BLaER1 (cell line): ENCODE data around the gene PPME1.

Experiments used
- H3K27ac ChIP-seq: shearing (Covaris generic); formaldehyde crosslinking; 2 replicates; pipeline ENCODE4 v1.8.1; 2022
- H3K27me3 ChIP-seq: shearing (Covaris generic); formaldehyde crosslinking; 2 replicates; pipeline ENCODE4 v1.8.1; 2022
- H3K36me3 ChIP-seq: shearing (Covaris generic); formaldehyde crosslinking; 2 replicates; pipeline ENCODE4 v1.8.1; 2022
- H3K4me1 ChIP-seq: shearing (Covaris generic); formaldehyde crosslinking; 2 replicates; pipeline ENCODE4 v1.8.1; 2022
- H3K4me2 ChIP-seq: shearing (Covaris generic); formaldehyde crosslinking; 2 replicates; pipeline ENCODE4 v1.8.1; 2022
- H3K4me3 ChIP-seq: shearing (Covaris generic); formaldehyde crosslinking; 2 replicates; pipeline ENCODE4 v1.8.1; 2022
- H3K9ac ChIP-seq: shearing (Covaris generic); formaldehyde crosslinking; 2 replicates; pipeline ENCODE4 v1.8.1; 2022
- H3K9me3 ChIP-seq: shearing (Covaris generic); formaldehyde crosslinking; 2 replicates; pipeline ENCODE4 v1.8.1; 2022
- H4K20me1 ChIP-seq: shearing (Covaris generic); formaldehyde crosslinking; 2 replicates; pipeline ENCODE4 v1.8.1; 2022
- Cebpa-rat ChIP-seq: shearing (Covaris generic); IDR thresholded peaks from 2 replicates; pipeline ENCODE4 v1.8.1; 2022

PPME1 gene

DNA sequence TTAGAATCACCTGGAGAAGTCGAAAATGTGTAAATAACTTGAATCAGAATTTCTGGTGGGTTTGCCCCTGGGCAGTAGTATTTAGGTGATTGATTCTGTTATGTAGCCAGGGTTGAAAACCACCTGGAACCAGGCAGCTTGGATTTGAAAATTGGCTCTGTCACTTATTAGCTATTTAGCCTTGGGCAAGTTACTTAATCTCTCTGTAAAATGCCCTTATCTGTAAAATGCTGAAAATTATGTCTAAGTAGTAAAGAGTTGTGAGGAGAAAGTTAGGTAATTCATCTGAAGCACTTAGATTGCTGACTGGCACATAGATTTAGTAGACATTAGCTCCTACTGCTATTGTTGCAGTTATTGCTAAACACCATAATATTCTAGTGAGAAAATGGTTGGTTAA lies 49.3 kb downstream of the PPME1 start:
- Histone ChIP-seq H4K20me1 (no peaks in the 10 kb centered on the region), H3K4me3 (no peak overlapping the region), H3K9me3 (peaks cover 7% of the 10 kb centered on the region; the same call in 1 of the 2 replicates), H3K27ac (no peak overlapping the region), H3K9ac (no peak overlapping the region), H3K27me3 (no peaks in the 10 kb centered on the region), H3K4me2 (no peak overlapping the region), H3K4me1 (no peaks in the 10 kb centered on the region), H3K36me3 (peaks cover 20% of the 10 kb centered on the region)
- no peak for TF ChIP-seq Cebpa-rat

DNA sequence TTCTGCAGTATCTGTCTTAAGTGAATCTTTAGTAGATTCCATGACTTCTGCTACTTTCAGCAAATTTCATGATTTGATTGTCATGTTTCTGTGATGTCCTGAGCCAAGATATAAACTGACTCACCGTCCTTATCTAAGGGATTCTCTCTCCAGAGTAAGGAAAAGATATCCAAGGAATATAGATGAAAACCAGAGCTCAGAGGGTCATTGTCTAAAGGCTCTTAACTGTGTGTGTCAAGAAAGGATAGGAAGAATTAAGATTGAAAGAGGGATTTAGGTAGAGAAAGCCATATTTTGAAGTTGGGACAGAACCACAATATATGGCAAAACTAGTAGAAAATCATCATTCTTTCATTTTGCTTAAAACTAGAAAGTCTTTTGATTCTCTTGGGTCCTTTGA lies 50.7 kb downstream of the PPME1 start:
- TF ChIP-seq Cebpa-rat: no peak
- Histone ChIP-seq H3K9me3 (peaks cover 7% of the 10 kb centered on the region; the same call in 1 of the 2 replicates), H3K4me3 (no peak overlapping the region), H3K27me3 (no peaks in the 10 kb centered on the region), H3K27ac (no peak overlapping the region), H3K9ac (no peak overlapping the region), H3K36me3 (peaks cover 23% of the 10 kb centered on the region), H4K20me1 (no peaks in the 10 kb centered on the region), H3K4me2 (no peak overlapping the region), H3K4me1 (no peaks in the 10 kb centered on the region)

DNA sequence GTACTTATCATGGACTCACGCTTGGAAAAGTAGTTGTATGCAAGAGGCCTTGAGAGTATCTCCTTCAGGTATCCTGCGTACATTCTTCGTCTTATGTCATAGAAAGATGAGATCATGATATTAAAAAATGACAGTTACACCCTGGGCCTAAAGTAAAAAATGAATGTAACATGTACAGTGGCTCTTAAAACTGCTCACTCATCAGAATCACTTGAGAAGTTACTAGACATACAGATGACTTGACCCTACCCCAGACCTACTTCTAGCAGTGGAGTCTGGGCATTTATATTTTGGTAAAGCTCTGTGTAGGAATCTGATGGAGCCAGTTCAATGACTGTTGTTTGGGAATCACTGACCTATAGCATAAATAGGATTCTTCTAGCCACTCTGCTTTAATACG lies 54.5 kb downstream of the PPME1 start:
- H3K4me1 ChIP-seq: no peaks in the 10 kb centered on the region
- peaks cover 7% of the 10 kb centered on the region; the same call in 1 of the 2 replicates for H3K9me3 ChIP-seq
- H3K27ac ChIP-seq: no peak overlapping the region
- no peaks in the 10 kb centered on the region for H3K27me3 ChIP-seq
- no peak overlapping the region for H3K4me2 ChIP-seq
- no peak overlapping the region for H3K9ac ChIP-seq
- H3K36me3 ChIP-seq: peaks cover 32% of the 10 kb centered on the region
- no peak overlapping the region for H3K4me3 ChIP-seq
- no peak for TF ChIP-seq Cebpa-rat
- no peaks in the 10 kb centered on the region for H4K20me1 ChIP-seq

DNA sequence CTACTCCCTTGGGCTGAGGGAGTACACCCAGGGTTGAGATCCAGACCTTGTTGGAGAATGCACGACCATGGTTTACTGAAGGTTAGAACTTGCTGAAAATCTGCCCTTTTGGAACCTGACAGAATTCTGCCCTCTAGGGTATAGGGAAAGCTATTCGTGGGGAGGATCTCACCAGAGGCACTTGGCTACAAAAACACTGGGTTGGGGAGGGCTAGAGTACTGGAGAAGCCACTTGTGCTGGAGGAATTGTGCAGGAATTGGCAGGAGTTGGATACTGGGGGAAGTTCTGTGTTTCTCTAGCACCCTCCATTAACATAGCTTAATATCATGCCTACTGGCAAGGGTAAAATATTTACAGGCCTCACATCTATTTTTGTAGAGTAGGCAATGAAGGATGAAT lies 55.8 kb downstream of the PPME1 start:
- TF ChIP-seq Cebpa-rat: no peak
- H3K27ac ChIP-seq: no peak overlapping the region
- H3K4me1 ChIP-seq: no peaks in the 10 kb centered on the region
- H3K36me3 ChIP-seq: peaks cover 44% of the 10 kb centered on the region
- no peak overlapping the region for H3K4me3 ChIP-seq
- peaks cover 7% of the 10 kb centered on the region; the same call in 1 of the 2 replicates for H3K9me3 ChIP-seq
- H3K4me2 ChIP-seq: no peak overlapping the region
- no peak overlapping the region for H3K9ac ChIP-seq
- no peaks in the 10 kb centered on the region for H3K27me3 ChIP-seq
- H4K20me1 ChIP-seq: no peaks in the 10 kb centered on the region

- Histone ChIP-seq H3K27me3 (no peaks in the 10 kb centered on the region), H3K27ac (no peak overlapping the region), H3K4me1 (no peaks in the 10 kb centered on the region), H4K20me1 (no peaks in the 10 kb centered on the region), H3K4me2 (no peak overlapping the region), H3K4me3 (no peak overlapping the region), H3K36me3 (peaks cover 77% of the 10 kb centered on the region), H3K9ac (no peak overlapping the region), H3K9me3 (no peaks in the 10 kb centered on the region)
- no peak for TF ChIP-seq Cebpa-rat
Measured at GRCh38 chr11:74232311-74232950, 61.3 kb downstream of the PPME1 start.

- no peak overlapping the region for H3K4me2 ChIP-seq
- no peaks in the 10 kb centered on the region for H4K20me1 ChIP-seq
- H3K27me3 ChIP-seq: no peaks in the 10 kb centered on the region
- no peak overlapping the region for H3K27ac ChIP-seq
- H3K4me1 ChIP-seq: no peaks in the 10 kb centered on the region
- H3K4me3 ChIP-seq: no peak overlapping the region
- no peaks in the 10 kb centered on the region for H3K9me3 ChIP-seq
- TF ChIP-seq Cebpa-rat: no peak
- H3K36me3 ChIP-seq: peaks cover 88% of the 10 kb centered on the region
- no peak overlapping the region for H3K9ac ChIP-seq
Measured at GRCh38 chr11:74233683-74234082, 62.6 kb downstream of the PPME1 start.

GRCh38 chr11:74235121-74235520 lies 64.0 kb downstream of the PPME1 start:
- Histone ChIP-seq H3K27me3 (no peaks in the 10 kb centered on the region), H3K9ac (no peak overlapping the region), H3K4me2 (no peak overlapping the region), H4K20me1 (no peaks in the 10 kb centered on the region), H3K9me3 (no peaks in the 10 kb centered on the region), H3K4me1 (no peaks in the 10 kb centered on the region), H3K4me3 (no peak overlapping the region), H3K36me3 (peaks cover 98% of the 10 kb centered on the region), H3K27ac (no peak overlapping the region)
- TF ChIP-seq Cebpa-rat: no peak

GRCh38 chr11:74237541-74237940 lies 66.5 kb downstream of the PPME1 start:
- no peaks in the 10 kb centered on the region for H3K9me3 ChIP-seq
- no peaks in the 10 kb centered on the region for H3K27me3 ChIP-seq
- no peaks in the 10 kb centered on the region for H4K20me1 ChIP-seq
- no peak overlapping the region for H3K4me3 ChIP-seq
- H3K4me1 ChIP-seq: no peaks in the 10 kb centered on the region
- H3K4me2 ChIP-seq: no peak overlapping the region
- no peak for TF ChIP-seq Cebpa-rat
- H3K9ac ChIP-seq: no peak overlapping the region
- H3K27ac ChIP-seq: no peak overlapping the region
- H3K36me3 ChIP-seq: peaks cover 95% of the 10 kb centered on the region

- no peaks in the 10 kb centered on the region for H3K27me3 ChIP-seq
- H4K20me1 ChIP-seq: no peaks in the 10 kb centered on the region
- no peak overlapping the region for H3K4me3 ChIP-seq
- no peaks in the 10 kb centered on the region for H3K4me1 ChIP-seq
- H3K4me2 ChIP-seq: no peak overlapping the region
- peaks cover 94% of the 10 kb centered on the region for H3K36me3 ChIP-seq
- no peaks in the 10 kb centered on the region for H3K9me3 ChIP-seq
- TF ChIP-seq Cebpa-rat: no peak
- no peak overlapping the region for H3K9ac ChIP-seq
- no peak overlapping the region for H3K27ac ChIP-seq
Measured at GRCh38 chr11:74238243-74238642, 67.2 kb downstream of the PPME1 start.

DNA sequence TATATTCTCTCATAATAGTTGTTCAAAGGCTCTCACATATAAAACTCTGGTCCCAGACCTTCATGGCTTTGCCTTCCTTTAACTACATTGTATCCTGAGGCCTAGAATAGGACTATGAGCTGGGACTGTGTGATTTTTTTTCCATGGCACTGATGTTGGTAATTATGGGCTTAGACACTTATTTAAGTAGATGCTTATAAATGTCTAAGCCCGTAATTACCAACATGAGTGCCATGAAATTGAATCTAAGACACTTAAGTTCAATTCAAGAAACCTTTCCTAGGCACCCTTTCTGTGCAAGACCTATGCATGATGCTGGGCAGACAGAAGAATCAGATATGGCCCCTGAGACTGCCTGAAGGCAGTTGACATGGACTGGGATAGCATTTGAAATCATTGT lies 77.4 kb downstream of the PPME1 start:
- no peaks in the 10 kb centered on the region for H3K9me3 ChIP-seq
- no peaks in the 10 kb centered on the region for H3K27me3 ChIP-seq
- no peak overlapping the region for H3K27ac ChIP-seq
- no peaks in the 10 kb centered on the region for H4K20me1 ChIP-seq
- H3K4me2 ChIP-seq: no peak overlapping the region
- no peak overlapping the region for H3K9ac ChIP-seq
- no peaks in the 10 kb centered on the region for H3K4me1 ChIP-seq
- peaks cover 92% of the 10 kb centered on the region for H3K36me3 ChIP-seq
- no peak overlapping the region for H3K4me3 ChIP-seq
- TF ChIP-seq Cebpa-rat: no peak

DNA sequence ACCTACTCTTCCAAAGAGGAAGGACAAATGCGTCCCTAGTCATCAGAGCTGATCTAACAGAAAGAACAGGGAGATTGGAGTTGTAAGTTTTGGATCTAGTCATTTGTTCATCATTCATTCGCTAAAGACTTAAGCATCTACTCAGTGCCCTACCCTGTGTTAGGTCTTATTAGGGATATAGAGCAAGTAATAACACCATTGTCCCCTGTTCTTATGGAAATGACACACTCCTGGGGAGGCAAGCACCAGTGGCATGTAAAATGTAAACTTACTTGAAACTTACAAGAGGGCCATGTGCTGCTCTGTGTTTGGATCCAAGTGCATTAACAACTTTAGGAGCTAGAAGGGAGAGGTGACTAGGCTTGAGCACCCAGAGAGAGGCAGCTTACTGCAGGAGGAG lies 78.4 kb downstream of the PPME1 start:
- Histone ChIP-seq H3K9ac (no peak overlapping the region), H3K27me3 (no peaks in the 10 kb centered on the region), H3K4me2 (no peak overlapping the region), H3K27ac (no peak overlapping the region), H3K4me3 (no peak overlapping the region), H3K9me3 (no peaks in the 10 kb centered on the region), H4K20me1 (no peaks in the 10 kb centered on the region), H3K4me1 (no peaks in the 10 kb centered on the region), H3K36me3 (peaks cover 93% of the 10 kb centered on the region)
- TF ChIP-seq Cebpa-rat: no peak
